HL-60 (cell line): ENCODE data around the gene PPP1R12B.
"Not testable (repeated sequence)": the region's sequence is repeated elsewhere in the genome, so short reads cannot be mapped to it uniquely, and the experiment has no call there.

ENCODE experiments used
- DNase-seq, 2 experiments: peaks; one replicate each; pipeline ENCODE4 v3.0.0-alpha.2; 2010 to 2020; ENCODE audit warnings: low read depth in 1 of 2, low spot score in 1 of 2
- H3K27ac ChIP-seq: fragments of 250-450 bp; sonication (Bioruptor Pico); replicated peaks from 2 replicates; pipeline ENCODE4 v1.5.1; 2020; ENCODE audit warnings: mild to moderate bottlenecking, moderate library complexity
- H3K27me3 ChIP-seq: fragments of 250-450 bp; sonication (Bioruptor Pico); 2 replicates; pipeline ENCODE4 v1.5.1; 2021; ENCODE audit warnings: mild to moderate bottlenecking, moderate library complexity; ENCODE audit not compliant: insufficient read depth, poor library complexity, severe bottlenecking
- H3K4me3 ChIP-seq: replicated peaks from 2 replicates; pipeline ENCODE4 v1.5.1; 2011; ENCODE audit warnings: mild to moderate bottlenecking, control low read depth, low read length; ENCODE audit not compliant: insufficient read depth
- GABPA ChIP-seq: IDR thresholded peaks from 2 replicates; pipeline ENCODE4 v1.6.1; 2012; ENCODE audit warnings: low read depth
- POLR2AphosphoS5 ChIP-seq: IDR thresholded peaks from 2 replicates; pipeline ENCODE4 v1.6.1; 2012; ENCODE audit warnings: low read depth
- SPI1 ChIP-seq: IDR thresholded peaks from 2 replicates; pipeline ENCODE4 v1.6.1; 2012; ENCODE audit warnings: low read depth, mild to moderate bottlenecking, borderline replicate concordance
- TF ChIP-seq, protein P1 (sequence below): IDR thresholded peaks from one replicate; pipeline ENCODE4 v1.5.1; 2011; ENCODE audit warnings: low read length, control low read depth, inconsistent platforms; ENCODE audit not compliant: insufficient read depth
- TF ChIP-seq, protein P2 (sequence below): IDR thresholded peaks from 2 replicates; pipeline ENCODE4 v1.6.1; 2012; ENCODE audit warnings: low read depth; ENCODE audit not compliant: insufficient replicate concordance

The PPP1R12B gene

DNA sequence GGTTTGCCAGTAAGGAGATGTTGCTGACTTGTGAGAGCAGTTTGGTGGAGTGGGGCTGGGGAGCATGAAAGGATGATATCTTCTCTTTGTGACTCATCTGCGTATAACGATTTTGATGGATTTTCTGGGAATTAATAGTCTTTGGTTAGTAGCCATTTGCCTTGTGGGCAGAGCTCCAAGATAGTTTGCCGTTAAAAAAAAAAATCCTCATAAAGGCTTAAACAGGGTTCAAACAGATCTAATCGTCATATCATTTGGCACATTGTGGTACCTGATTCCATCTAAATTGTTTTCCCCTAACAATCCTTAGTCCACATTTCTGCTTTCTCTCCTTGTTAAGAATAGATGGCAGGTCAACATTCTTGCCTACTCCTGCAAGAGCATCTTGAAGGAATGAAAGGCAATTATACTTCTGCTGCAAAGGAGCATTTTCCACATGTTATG lies 168.0 kb downstream of the PPP1R12B start:
- H3K4me3 ChIP-seq: no peak overlapping the region
- TF ChIP-seq, protein P1, sequence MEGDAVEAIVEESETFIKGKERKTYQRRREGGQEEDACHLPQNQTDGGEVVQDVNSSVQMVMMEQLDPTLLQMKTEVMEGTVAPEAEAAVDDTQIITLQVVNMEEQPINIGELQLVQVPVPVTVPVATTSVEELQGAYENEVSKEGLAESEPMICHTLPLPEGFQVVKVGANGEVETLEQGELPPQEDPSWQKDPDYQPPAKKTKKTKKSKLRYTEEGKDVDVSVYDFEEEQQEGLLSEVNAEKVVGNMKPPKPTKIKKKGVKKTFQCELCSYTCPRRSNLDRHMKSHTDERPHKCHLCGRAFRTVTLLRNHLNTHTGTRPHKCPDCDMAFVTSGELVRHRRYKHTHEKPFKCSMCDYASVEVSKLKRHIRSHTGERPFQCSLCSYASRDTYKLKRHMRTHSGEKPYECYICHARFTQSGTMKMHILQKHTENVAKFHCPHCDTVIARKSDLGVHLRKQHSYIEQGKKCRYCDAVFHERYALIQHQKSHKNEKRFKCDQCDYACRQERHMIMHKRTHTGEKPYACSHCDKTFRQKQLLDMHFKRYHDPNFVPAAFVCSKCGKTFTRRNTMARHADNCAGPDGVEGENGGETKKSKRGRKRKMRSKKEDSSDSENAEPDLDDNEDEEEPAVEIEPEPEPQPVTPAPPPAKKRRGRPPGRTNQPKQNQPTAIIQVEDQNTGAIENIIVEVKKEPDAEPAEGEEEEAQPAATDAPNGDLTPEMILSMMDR: no peak
- no peak for TF ChIP-seq POLR2AphosphoS5
- TF ChIP-seq, protein P2, sequence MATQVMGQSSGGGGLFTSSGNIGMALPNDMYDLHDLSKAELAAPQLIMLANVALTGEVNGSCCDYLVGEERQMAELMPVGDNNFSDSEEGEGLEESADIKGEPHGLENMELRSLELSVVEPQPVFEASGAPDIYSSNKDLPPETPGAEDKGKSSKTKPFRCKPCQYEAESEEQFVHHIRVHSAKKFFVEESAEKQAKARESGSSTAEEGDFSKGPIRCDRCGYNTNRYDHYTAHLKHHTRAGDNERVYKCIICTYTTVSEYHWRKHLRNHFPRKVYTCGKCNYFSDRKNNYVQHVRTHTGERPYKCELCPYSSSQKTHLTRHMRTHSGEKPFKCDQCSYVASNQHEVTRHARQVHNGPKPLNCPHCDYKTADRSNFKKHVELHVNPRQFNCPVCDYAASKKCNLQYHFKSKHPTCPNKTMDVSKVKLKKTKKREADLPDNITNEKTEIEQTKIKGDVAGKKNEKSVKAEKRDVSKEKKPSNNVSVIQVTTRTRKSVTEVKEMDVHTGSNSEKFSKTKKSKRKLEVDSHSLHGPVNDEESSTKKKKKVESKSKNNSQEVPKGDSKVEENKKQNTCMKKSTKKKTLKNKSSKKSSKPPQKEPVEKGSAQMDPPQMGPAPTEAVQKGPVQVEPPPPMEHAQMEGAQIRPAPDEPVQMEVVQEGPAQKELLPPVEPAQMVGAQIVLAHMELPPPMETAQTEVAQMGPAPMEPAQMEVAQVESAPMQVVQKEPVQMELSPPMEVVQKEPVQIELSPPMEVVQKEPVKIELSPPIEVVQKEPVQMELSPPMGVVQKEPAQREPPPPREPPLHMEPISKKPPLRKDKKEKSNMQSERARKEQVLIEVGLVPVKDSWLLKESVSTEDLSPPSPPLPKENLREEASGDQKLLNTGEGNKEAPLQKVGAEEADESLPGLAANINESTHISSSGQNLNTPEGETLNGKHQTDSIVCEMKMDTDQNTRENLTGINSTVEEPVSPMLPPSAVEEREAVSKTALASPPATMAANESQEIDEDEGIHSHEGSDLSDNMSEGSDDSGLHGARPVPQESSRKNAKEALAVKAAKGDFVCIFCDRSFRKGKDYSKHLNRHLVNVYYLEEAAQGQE: no peak
- TF ChIP-seq SPI1: no peak
- TF ChIP-seq GABPA: no peak
- H3K27ac ChIP-seq: no peak overlapping the region
- H3K27me3 ChIP-seq: no peaks in the 10 kb centered on the region
- no peak for DNase-seq

DNA sequence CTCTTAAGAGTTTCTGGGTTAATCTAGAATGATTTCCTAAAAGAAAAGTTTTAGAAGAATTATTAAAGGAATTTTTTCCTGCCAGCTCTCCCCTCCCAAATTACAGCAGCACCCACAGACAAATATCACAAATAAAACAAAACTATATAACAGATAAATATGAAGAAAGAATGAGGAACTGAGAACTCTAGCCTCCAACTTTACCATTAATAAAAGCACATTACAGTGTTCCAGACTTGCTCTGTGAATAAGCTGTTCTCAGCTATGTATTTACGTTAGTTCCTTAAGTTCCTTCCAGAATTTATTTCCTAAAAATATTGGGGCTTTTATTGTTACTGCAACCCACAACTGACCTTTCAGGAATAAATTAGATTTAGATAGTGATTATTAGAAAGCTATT lies 168.6 kb downstream of the PPP1R12B start:
- not testable (repeated sequence) for H3K4me3 ChIP-seq, H3K27me3 ChIP-seq, H3K27ac ChIP-seq, DNase-seq

DNA sequence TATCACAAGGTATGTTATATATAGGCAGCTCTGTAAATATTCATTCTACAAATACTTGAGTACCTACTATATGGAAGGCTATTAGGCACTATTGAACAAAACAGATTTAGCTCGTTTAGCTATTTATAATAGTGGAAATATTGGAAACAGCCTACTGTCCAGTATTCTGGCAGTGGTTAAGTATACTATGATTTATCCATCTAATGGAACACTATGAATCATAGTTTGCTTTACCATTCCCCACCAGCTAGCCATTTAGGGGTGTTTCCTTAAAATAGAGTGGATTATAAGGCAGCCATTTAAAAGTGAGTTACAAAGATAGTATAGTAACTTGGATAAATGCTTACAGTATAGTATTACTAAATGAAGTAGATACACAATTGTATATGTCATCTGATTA lies 169.7 kb downstream of the PPP1R12B start:
- H3K27me3 ChIP-seq, DNase-seq, H3K4me3 ChIP-seq, H3K27ac ChIP-seq: not testable (repeated sequence)

DNA sequence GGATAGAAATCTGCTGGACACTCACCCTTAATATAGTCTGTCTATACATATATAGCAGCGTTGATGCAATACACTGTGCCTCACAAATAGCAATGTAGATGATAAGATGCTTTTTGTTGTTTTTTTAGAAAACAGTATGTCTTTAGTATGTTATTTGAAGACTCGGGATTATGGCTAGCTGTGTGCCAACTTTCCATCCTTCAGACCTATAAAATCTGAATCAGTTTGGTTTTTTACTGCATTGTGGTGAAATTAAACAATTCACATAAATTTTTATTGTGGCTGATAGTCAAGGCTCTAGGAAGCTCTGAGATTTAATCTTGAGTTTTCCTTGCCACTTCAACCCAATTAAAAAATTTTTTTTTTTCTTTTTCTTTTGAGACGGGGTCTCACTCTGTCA lies 170.4 kb downstream of the PPP1R12B start:
- not testable (repeated sequence) for H3K4me3 ChIP-seq, H3K27me3 ChIP-seq, DNase-seq, H3K27ac ChIP-seq

DNA sequence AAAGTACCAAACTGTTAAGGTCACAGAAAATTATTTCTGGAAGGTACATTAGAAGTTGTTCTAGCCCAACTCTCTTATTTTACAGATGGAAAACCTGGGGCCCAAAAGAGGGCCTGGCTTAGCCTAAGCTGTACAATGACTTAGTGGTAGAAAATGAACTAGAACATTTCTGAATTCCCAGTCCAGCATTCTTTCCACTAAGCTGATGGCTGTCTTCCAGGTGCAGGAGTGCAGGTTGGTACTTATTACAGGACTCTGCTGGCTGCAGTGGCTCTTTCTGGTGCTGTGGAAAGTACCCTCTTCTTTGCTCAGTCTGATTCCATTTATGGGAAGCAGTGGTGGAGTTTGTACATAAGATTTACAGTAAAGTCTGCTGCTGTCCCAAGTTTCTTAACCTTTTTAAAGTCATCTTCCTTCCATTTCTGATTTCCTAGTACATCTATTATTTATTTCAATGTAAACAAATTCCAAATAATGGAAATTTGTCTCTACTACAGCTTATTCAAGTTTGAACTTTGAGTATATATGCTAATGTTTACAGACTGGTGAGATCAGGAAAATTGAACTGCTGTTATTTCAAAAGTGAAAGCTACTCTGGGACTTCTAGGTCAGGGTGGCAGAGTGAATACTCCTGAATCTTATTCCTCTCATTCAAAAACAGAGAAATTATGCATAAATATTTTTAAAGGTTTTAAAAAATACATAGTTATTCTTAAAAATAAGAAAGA lies 171.8 kb downstream of the PPP1R12B start:
- not testable (repeated sequence) for H3K4me3 ChIP-seq, DNase-seq, H3K27me3 ChIP-seq, H3K27ac ChIP-seq

DNA sequence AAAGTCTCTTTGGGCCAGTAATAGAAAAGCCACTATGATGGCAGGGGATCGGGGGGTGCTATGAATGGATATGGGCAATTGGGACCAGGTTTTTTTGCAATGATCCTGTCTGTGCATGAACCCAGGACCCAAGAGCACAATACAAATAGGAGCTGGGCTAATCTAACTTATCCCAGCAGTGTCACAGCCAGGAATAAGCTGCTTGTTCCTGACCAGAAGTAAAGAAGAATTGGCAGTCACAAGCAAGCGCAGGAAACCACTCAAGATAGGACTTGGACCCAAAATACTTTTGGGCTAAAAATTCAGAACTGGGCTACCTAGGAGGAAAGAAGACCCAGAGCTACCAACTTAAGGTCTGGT lies 172.3 kb downstream of the PPP1R12B start:
- DNase-seq, H3K27ac ChIP-seq, H3K27me3 ChIP-seq, H3K4me3 ChIP-seq: not testable (repeated sequence)

DNA sequence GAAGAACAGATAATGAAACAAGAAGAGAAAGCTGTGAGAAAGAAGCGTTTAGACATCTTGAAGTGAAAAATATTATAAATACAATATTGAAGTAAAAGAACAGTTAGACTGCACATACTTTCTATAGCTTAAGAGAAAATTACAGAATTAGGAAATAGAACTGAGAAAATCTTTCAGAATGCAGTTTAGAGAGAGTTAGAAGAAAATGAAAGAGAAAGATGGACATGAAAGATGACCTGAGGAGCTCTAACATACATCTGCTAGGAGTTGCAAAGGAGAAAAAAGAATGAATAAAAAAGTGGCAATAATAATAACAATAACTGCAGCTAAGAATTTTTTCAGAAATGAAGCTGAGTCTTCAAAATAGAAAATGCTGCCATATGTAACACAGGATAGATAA lies 173.0 kb downstream of the PPP1R12B start:
- not testable (repeated sequence) for H3K27ac ChIP-seq, DNase-seq, H3K27me3 ChIP-seq, H3K4me3 ChIP-seq

DNA sequence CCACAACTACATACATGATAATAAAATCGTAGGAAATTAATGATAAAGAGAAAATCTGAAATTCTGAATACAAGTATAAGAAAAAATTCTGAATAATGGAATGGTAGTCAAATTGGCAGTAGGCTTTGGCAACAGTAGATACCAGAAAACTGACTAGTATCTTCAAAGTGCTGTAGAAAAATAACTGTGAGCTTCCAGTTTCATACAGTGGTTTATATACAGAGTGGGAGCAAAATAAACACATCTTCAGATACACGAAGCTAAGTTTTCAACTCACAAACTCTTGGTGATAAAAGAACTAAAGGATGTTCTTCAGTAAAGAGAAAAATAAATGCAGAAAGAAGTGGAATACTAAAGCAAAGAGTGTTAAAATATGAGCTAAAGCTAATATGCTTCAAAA lies 173.4 kb downstream of the PPP1R12B start:
- TF ChIP-seq POLR2AphosphoS5: no peak
- TF ChIP-seq, protein P2: no peak
- no peak for TF ChIP-seq SPI1
- TF ChIP-seq, protein P1: no peak
- Histone ChIP-seq H3K27me3 (no peaks in the 10 kb centered on the region), H3K4me3 (no peak overlapping the region), H3K27ac (no peak overlapping the region)
- DNase-seq: no peak

DNA sequence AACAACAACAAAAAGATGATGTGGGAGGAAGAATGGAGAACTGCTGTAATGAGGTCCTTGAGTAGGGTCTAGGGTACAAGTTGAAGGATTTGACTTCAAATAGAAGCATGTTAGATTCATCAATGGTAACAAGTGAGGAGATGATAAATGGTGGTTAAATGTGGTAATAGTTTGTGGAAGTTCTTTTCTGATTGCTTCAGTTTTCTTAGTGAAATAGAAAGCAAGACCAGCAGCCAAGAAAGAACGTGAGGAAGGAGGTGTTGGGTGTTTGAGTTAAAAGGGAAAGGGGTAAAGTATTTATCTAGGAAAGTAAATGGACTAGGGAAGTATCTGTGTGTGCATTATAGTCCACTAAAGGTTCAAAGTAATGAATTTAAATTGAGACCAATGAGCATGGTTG lies 177.6 kb downstream of the PPP1R12B start:
- not testable (repeated sequence) for H3K4me3 ChIP-seq, H3K27me3 ChIP-seq, DNase-seq, H3K27ac ChIP-seq
